ENCODE data around the gene GABRG1. TPM values are rescaled to one million over a fixed set of nuclear protein-coding genes. Genes with fewer than 3 reads are reported as not detected.

Gene GABRG1
- polyA plus RNA-seq (ENCODE audit: insufficient read length in 10 of 10), result under 1 TPM in 3 of 10 donors, not detected in 7; 0.03 to 0.07 (median 0.07) TPM
- long read RNA-seq, donor 1, result 0 reads
- long read RNA-seq, donor 2, result 0 reads
- long read RNA-seq, donor 3, result 0 reads
- long read RNA-seq, donor 4, result 0 reads
- long read RNA-seq, donor 5, result 0 reads
- long read RNA-seq, donor 6, result 0 reads
- long read RNA-seq, donor 7, result 0 reads
- long read RNA-seq, donor 8, result 0 reads
- long read RNA-seq, donor 9, result 0 reads

DNA sequence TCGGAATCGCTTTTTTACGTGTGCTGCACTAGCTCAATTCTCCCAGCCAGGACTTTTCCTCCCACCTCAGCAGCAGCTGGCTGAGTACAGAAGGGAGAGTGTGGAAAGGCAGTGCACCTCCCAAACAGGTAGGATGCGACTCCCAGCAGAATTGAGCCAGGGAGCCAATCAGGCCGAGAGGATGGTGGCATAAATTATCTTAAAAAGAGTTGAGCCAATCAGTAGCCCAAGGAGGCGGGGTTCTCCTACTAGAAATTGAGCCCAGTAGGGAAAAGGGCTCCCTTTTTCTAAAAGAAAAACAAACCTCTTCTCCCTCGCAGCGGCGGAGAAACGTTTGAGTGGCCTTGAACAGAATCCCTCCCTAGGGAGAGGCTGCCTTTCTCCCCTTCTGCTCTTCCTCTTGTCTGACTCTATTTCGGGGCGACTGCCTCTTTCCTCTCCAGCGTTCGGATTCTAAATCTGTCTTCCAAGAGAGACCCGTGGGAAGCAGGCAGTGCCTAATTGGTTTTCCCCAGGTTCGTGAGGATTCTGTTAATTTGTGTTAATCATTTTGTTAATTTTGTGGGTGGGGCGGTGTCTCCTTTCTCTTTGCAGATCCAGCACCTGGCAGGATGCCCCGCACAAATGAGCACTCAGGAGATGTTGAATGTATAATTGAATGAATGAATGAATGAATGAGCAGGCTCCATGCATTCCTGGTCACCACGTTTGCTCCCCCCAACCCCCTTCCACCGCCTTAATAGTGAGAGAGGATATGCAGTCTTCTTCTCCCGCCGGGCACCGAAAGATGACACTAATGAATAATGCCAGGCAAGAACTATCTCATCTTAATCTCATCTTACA lies at the start of gene GABRG1:
Gene GABRG1, minus strand, starts transcription at position 142 of the 843 bp plus-strand sequence. Its CDS starts 141 bp downstream, at position 1.
- DNase-seq, result peak in 1 of 3 donors; percentile 2

DNA sequence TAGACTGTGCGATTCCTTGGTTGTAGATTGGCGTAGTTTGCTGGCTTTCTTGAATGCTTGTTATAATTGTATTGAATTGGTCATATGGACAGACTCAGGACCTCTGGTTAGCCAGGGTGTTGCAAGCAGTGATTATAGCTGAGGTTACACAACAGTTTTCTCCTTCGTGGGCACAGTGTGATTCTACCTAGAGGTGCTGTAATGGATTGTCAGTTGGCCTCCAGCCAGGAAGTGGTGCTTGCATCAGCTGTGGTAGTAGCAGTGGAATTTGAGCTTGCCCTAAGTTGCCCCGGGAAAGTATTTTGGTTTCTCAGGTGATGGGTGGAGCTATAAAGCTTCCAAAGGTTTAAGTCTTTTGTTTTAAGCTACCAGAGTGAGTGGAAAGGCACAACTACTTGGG lies 23.1 kb upstream of the GABRG1 start:
- no peak for DNase-seq

DNA sequence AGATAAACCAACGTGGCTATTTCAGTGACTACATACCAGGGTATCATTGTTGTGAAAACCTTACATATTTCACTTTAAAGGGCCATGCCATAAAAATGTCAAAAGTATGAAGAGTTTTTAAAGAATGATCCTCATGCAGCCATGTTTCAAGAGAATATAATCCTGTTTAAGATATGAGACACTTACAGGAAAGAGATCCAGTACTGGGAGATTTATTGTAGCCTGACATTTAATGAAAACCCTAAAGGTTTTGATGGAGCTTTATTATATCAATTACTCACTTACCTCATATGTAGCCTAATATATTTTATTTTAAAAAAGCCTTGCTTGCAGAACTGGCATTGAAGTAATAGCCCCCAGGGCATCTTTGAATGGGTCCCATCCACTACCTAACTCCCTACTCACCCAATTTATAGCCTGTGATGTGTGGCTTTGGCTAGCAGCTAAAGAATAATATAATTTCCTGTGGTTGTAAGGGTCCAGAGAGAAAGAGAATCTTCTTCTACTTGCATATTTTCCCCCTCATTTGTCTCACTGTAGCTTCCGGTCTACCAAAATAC lies 7.7 kb upstream of the GABRG1 start:
- DNase-seq, result no peak

DNA sequence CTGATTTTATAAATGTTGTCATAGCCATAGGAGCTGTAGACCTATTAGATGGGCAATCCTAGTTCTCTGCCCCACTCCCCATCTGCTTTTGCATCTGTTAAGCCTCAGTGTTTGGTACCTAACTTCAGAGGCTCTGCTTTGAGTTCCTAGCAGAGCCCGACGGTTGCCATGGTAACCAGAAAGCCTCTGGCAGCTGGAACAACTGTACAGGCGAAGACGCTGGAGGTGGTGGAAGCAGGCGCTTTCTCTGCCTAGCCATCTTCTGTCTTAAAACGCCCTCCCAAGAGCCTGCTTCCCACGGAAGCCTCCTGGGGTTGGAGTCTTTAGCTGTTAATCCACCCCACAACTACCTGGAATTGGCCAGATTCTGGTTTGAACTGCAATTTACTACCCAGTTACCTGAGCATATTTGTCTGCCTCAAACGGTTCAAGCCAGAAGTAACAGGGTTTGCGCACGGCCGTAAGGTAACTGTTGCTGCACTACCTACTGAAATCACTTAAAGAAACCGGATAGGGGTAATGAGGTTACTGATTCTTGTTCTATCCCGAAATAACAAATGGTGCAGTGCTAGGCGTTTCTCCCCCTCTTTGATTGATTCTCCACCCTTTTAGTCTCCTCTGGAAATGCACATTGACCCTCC lies 1.0 kb upstream of the GABRG1 start:
- DNase-seq, result peak in 2 of 3 donors; percentile 18 to 40

DNA sequence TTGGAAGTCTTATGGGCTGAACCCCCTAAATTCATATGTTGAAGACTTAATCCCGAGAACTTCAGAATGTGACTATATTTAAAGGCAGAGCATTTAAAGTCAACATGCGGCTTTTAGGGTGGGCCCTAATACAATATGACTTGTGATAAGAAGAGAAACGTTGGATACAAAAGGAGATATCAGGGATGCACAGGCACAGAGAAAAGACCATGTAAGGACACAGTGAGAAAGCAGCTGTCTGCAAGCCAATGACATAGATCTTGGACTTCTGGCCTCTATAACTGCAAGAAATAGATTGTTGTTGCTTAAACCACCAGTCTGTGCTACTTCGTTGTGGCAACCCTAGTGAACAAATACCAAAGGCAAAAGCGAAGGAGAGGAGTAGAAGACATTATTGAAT lies 42.2 kb downstream of the GABRG1 start:
- no peak for DNase-seq

DNA sequence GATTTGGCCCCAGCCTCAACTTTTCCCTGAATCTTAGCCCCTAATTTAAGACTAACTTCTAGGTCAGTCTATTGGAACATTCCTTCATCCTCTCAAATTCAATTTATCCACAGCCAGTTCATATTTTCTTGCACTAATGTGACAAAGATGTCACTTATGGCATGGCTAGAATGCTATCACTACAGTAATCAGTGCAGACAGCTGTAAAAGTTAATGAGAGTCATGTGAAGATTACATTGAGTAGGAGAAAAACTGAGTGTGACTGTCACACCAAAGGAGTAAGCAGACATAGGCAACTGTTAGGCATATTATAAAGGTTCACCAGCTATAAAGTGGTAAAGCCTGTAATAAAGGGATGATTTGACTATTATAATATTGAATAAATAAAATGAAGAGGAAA lies 42.6 kb downstream of the GABRG1 start:
- DNase-seq, result no peak

DNA sequence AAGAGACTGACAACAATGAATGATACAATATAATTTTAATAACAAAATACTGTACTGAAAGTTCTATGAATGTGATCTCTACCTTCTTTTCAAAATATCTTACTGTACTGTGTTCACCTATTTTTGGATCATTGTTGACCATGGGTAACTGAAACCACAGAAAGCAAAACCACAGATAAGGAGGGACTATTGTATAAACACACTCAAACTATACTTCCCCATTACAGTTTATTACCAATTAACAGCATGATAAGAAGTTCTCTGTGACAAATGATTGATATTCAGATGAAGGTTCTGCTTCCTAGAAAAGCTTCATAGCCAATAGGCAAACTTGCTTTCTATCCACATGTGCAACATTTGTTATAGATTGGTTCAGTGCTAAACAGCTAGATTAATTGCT lies 50.1 kb downstream of the GABRG1 start:
- no peak for DNase-seq

DNA sequence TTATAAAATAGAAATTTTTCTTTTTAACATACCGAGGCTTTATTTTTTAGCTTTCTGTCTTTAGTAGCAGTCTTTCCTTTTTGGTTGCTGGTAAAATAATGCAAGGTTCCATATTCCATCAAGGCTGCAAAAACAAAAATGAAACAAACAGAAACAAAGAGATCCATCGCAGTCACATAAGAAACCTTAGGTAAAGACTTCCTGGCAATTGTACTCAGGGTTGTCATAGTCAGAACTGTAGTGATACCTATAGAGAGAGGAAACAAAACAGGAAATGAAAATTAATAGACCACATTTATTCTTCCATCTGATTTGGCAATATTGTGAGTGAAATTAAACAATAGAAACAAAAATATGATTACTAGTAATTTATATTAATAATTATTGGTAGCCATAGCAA lies 72.5 kb downstream of the GABRG1 start:
- no peak for DNase-seq

DNA sequence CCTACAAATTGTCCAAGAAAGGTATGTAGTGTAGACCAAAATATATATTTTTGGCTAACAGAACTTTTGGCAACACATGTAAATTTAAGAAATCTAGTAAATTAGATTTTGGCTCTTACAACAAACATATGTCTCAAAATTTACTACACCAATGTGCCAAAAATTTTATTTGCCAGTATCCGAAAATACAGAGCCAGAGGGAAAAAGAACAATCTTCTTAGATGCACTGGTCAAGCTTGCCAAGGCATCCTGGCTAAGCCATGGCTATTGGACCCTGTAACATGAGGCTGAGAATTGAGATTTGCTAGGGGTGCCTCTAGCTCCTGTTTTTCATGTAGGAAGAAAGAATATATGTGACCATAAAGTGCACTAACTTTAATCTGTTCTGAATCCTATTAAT lies 91.8 kb downstream of the GABRG1 start:
- no peak for DNase-seq

DNA sequence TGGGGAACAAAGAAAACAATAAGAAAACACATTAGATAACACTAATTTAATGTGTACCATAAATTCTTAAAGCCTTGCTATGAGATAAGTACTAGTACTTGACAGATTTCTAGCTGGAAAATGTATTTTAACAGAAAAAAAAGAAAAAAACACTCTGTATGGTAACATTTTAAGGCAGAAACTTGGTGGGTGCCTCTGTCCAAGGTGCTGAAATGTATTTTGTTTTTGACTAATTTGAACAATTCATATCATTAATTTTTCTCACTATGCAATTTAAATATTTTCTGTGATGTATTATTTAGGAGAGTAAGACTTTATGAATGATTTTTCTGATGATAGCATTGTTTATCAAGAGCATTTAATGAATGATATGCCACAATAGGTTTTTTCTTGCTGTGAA lies 107.5 kb downstream of the GABRG1 start:
- peak in 2 of 3 donors; percentile 7 to 15 for DNase-seq

DNA sequence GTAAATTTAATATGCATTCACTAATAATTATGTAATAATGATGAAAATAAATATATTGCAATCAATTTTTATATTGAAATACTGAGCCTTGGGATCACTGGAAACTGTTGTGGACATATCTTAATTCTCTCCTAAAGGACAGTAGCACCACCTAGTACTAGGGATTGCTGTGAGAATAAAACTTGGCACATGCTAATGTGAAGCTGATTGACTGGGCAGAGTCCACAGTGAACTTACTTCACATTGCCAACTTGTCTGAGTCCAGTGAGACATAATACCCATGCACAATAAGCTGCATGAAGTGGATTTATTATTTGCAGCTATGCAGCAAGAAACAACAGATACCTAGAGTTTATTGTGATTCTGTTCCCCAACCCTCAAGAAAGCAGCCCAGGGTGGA lies 131.1 kb downstream of the GABRG1 start:
- no peak for DNase-seq

DNA sequence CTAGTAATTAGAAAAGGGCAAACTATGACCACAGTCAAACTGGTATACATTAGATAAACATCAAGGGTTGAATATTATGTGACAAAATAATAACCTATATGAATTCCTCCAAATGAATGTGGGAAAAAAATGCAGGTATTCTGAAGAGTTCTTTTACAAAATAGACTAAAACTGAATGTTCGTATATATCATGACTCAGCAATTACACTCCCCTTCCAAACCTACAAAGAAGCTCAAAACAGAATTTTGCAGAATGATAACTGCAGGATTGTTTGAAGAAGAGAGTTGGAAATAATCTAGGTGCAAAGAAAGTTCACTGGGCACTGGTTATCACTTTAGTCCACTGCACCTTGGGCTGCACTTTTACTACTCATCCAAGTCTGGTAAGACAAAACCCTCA lies 134.1 kb downstream of the GABRG1 start:
- no peak for DNase-seq

DNA sequence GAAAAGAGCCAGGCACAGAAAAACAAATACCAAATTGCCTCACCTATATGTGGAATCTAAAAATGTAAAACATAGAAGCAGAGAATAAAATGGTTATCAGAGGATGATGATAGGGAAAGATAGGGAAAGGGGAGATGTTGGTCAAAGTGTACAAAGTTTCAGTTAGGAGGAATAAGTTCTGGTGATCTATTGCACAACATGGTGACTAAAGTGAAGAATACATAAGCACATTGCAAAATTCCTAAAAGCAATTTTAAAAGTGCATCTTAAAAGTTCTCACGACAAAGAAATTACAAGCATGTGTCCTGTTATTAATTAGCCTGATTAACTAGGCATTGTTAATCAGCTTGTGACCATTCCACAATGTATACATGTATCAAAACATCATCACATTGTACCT lies 136.0 kb downstream of the GABRG1 start:
- no peak for DNase-seq

Measured in muscle of back (tissue), 13 donors.